Neural progenitor cell (in vitro differentiated cells): ENCODE measurements around the gene RAB11FIP3.

Experiments used
- CTCF ChIP-seq: fragments of 200-600 bp; sonication (generic); IDR thresholded peaks from 2 replicates; pipeline ENCODE4 v1.5.1; 2017; ENCODE audit warnings: antibody characterized with exemption, mild to moderate bottlenecking
- EZH2 ChIP-seq: fragments of 200-600 bp; sonication (generic); IDR thresholded peaks from 2 replicates; pipeline ENCODE4 v1.6.1; 2017; ENCODE audit warnings: antibody characterized with exemption, mild to moderate bottlenecking, moderate library complexity
- EZH2phosphoT487 ChIP-seq: fragments of 200-600 bp; sonication (generic); IDR thresholded peaks from 2 replicates; pipeline ENCODE4 v1.6.1; 2017; ENCODE audit warnings: antibody characterized with exemption

- TF ChIP-seq CTCF = no peak
- no peak for TF ChIP-seq EZH2phosphoT487
- TF ChIP-seq EZH2 = no peak
These were observed 13.7 kb upstream of the RAB11FIP3 start for GRCh38 chr16:411576-412265.
